Nephron (organoid): ENCODE results near the gene PAN3.

Experiments used
- H3K27ac Mint-ChIP-seq, 3 experiments: 2 replicates each; pipeline ENCODE4 v1.8.0; 2020; ENCODE audit warnings: mixed read lengths in 3 of 3, mild to moderate bottlenecking in 2 of 3, moderate library complexity in 1 of 3
- H3K27me3 Mint-ChIP-seq: 2 replicates; pipeline ENCODE4 v1.8.0; 2021; ENCODE audit warnings: low read depth, mild to moderate bottlenecking, moderate library complexity, mixed read lengths
- H3K36me3 Mint-ChIP-seq: 2 replicates; pipeline ENCODE4 v1.8.0; 2020; ENCODE audit warnings: low read depth, mixed read lengths
- H3K4me1 Mint-ChIP-seq: 2 replicates; pipeline ENCODE4 v1.8.0; 2020; ENCODE audit warnings: mixed read lengths
- H3K4me3 Mint-ChIP-seq, 3 experiments: 2 replicates each; pipeline ENCODE4 v1.8.0; 2020; ENCODE audit warnings: mild to moderate bottlenecking in 3 of 3, mixed read lengths in 3 of 3, moderate library complexity in 2 of 3
- H3K9me3 Mint-ChIP-seq: 2 replicates; pipeline ENCODE4 v1.8.0; 2020; ENCODE audit warnings: mixed read lengths
- CTCF ChIP-seq, 3 experiments: fragments of 200-600 bp; sonication (generic); IDR thresholded peaks; one replicate each; pipeline ENCODE4 v1.5.0; 2021; ENCODE audit warnings: antibody characterized with exemption in 3 of 3; ENCODE audit not compliant: unreplicated experiment in 3 of 3

Gene PAN3

GRCh38 chr13:28342251-28342650 is 203.9 kb downstream of the PAN3 start:
- Mint-ChIP-seq H3K4me1 (peaks cover 35% of the 10 kb centered on the region), H3K4me3 (no peak overlapping the region), H3K9me3 (no peaks in the 10 kb centered on the region), H3K27ac (peak overlapping the region; percentile 6 to 40 (median 32)), H3K27me3 (no peaks in the 10 kb centered on the region), H3K36me3 (no peaks in the 10 kb centered on the region)
- TF ChIP-seq CTCF (IDR thresholded peaks at IDR 0.05; ENCODE audit: unreplicated experiment in 3 of 3) = no peak

GRCh38 chr13:28344163-28344562 is 205.8 kb downstream of the PAN3 start:
- Mint-ChIP-seq H3K27ac (peak overlapping the region in 2 of 3 experiments; percentile 1 to 10), H3K36me3 (no peaks in the 10 kb centered on the region), H3K27me3 (no peaks in the 10 kb centered on the region), H3K4me3 (no peak overlapping the region), H3K9me3 (no peaks in the 10 kb centered on the region), H3K4me1 (peaks cover 16% of the 10 kb centered on the region)
- no peak for TF ChIP-seq CTCF (IDR thresholded peaks at IDR 0.05; ENCODE audit: unreplicated experiment in 3 of 3)
